ENCODE measurements around the gene USP4.

- TF ChIP-seq CTCF (IDR thresholded peaks at IDR 0.05; ENCODE audit: insufficient read depth, low read length) = no peak
- TF ChIP-seq POLR2AphosphoS5 (IDR thresholded peaks at IDR 0.05; ENCODE audit: low read depth) = no peak
Measured at GRCh38 chr3:49271047-49271446, 68.8 kb downstream of the USP4 start.

All from HL-60 (cell line).